ENCODE data around the gene KIF2C. TPM values are rescaled to one million over a fixed set of nuclear protein-coding genes. Genes with fewer than 3 reads are reported as not detected.

The KIF2C gene
- total and polyA plus RNA-seq, 9 of the 15 experiments (the other 6 are each of a cell fraction or from before 2014, with no cell fraction given) = 84.9 to 226 (median 169) TPM

- no peak for TF ChIP-seq MBD1 (CRISPR knock-in tag; IDR thresholded peaks at IDR 0.05)
- no peak for TF ChIP-seq PTTG1 (tag; IDR thresholded peaks at IDR 0.05; ENCODE audit: low read depth)
- peak; percentile 82; the same call in 1 of the 2 replicates for TF ChIP-seq ZNF778 (CRISPR knock-in tag; IDR thresholded peaks at IDR 0.05)
- peak; percentile 76 for TF ChIP-seq MAFK (IDR thresholded peaks at IDR 0.05; ENCODE audit: low read length)
- peak; percentile 39 for TF ChIP-seq ZNF146 (CRISPR knock-in tag; IDR thresholded peaks at IDR 0.05; ENCODE audit: unreplicated experiment)
- TF ChIP-seq E2F3 (CRISPR knock-in tag; IDR thresholded peaks at IDR 0.05) = peak; percentile 93
- no peak for TF ChIP-seq RBM34 (IDR thresholded peaks at IDR 0.05; ENCODE audit: borderline replicate concordance, insufficient read depth, low read length)
- TF ChIP-seq ELF4 (CRISPR knock-in tag; IDR thresholded peaks at IDR 0.05) = peak; percentile 100
- TF ChIP-seq PHTF2 (CRISPR knock-in tag; IDR thresholded peaks at IDR 0.05) = peak; percentile 94
- no peak for TF ChIP-seq USF2 (CRISPR knock-in tag; IDR thresholded peaks at IDR 0.05)
- peak; percentile 68 for TF ChIP-seq VEZF1 (CRISPR knock-in tag; IDR thresholded peaks at IDR 0.05)
- TF ChIP-seq ZBTB8A (IDR thresholded peaks at IDR 0.05; ENCODE audit: partially characterized antibody) = peak; percentile 97
- TF ChIP-seq DPF2 (IDR thresholded peaks at IDR 0.05) = peak; percentile 90
- TF ChIP-seq GTF2B (IDR thresholded peaks at IDR 0.05; ENCODE audit: extremely low read depth, insufficient read length) = peak; percentile 99
- TF ChIP-seq, protein P1, sequence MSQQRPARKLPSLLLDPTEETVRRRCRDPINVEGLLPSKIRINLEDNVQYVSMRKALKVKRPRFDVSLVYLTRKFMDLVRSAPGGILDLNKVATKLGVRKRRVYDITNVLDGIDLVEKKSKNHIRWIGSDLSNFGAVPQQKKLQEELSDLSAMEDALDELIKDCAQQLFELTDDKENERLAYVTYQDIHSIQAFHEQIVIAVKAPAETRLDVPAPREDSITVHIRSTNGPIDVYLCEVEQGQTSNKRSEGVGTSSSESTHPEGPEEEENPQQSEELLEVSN (IDR thresholded peaks at IDR 0.05; ENCODE audit: borderline replicate concordance in 1 of 2, extremely low read depth in 1 of 2, insufficient read depth in 1 of 2, insufficient read length in 1 of 2, low read depth in 1 of 2, low read length in 1 of 2, poor library complexity in 1 of 2, severe bottlenecking in 1 of 2) = peak; percentile 67 to 81
- no peak for TF ChIP-seq HMGN3 (IDR thresholded peaks at IDR 0.05; ENCODE audit: borderline replicate concordance, extremely low read depth, insufficient read length, low read depth, low read length)
- TF ChIP-seq HDAC8 (tag; IDR thresholded peaks at IDR 0.05) = no peak; the same call in none of the 2 replicates
- peak; percentile 86 for TF ChIP-seq ZC3H11A (IDR thresholded peaks at IDR 0.05; ENCODE audit: low read depth, low read length)
- TF ChIP-seq NCOA6 (IDR thresholded peaks at IDR 0.05) = peak; percentile 84
- TF ChIP-seq, protein P2, sequence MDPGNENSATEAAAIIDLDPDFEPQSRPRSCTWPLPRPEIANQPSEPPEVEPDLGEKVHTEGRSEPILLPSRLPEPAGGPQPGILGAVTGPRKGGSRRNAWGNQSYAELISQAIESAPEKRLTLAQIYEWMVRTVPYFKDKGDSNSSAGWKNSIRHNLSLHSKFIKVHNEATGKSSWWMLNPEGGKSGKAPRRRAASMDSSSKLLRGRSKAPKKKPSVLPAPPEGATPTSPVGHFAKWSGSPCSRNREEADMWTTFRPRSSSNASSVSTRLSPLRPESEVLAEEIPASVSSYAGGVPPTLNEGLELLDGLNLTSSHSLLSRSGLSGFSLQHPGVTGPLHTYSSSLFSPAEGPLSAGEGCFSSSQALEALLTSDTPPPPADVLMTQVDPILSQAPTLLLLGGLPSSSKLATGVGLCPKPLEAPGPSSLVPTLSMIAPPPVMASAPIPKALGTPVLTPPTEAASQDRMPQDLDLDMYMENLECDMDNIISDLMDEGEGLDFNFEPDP (CRISPR knock-in tag; IDR thresholded peaks at IDR 0.05) = peak; percentile 97
Observed at GRCh38 chr1:44730741-44731512, 8.7 kb upstream of the KIF2C start, which contains the start of gene RNU5D-1 (continued).

All from K562 (cell line).